BLaER1 treated with 17β-estradiol and CSF1 and Interleukin-3, amounts not matched to agents 10 nM and 100 nM (cell line): ENCODE data around the gene CLEC17A.
A peak's percentile ranks its signal among the peaks of the same experiment; 100 is the strongest.
"Not testable (repeated sequence)": the region's sequence is repeated elsewhere in the genome, so short reads cannot be mapped to it uniquely, and the experiment has no call there.

Experiments
- H3K27ac ChIP-seq, 11 experiments: shearing (Covaris generic); formaldehyde crosslinking; 2 replicates each; pipeline ENCODE4 v1.8.1; 2022
- H3K27me3 ChIP-seq, 11 experiments: shearing (Covaris generic); formaldehyde crosslinking; 2 replicates each; pipeline ENCODE4 v1.8.1; 2022
- H3K36me3 ChIP-seq, 11 experiments: shearing (Covaris generic); formaldehyde crosslinking; 2 replicates each; pipeline ENCODE4 v1.8.1; 2022
- H3K4me1 ChIP-seq, 10 experiments: shearing (Covaris generic); formaldehyde crosslinking; 2 replicates each; pipeline ENCODE4 v1.8.1; 2022
- H3K4me2 ChIP-seq, 11 experiments: shearing (Covaris generic); formaldehyde crosslinking; 2 replicates each; pipeline ENCODE4 v1.8.1; 2022
- H3K4me3 ChIP-seq, 10 experiments: shearing (Covaris generic); formaldehyde crosslinking; 2 replicates each; pipeline ENCODE4 v1.8.1; 2022
- H3K9ac ChIP-seq, 11 experiments: shearing (Covaris generic); formaldehyde crosslinking; 2 replicates each; pipeline ENCODE4 v1.8.1; 2022
- H3K9me3 ChIP-seq, 11 experiments: shearing (Covaris generic); formaldehyde crosslinking; replicated peaks in 1 of 11; 2 replicates each; pipeline ENCODE4 v1.8.1; 2022
- H4K20me1 ChIP-seq, 11 experiments: shearing (Covaris generic); formaldehyde crosslinking; 2 replicates each; pipeline ENCODE4 v1.8.1; 2022
- Cebpa-rat ChIP-seq, 11 experiments: shearing (Covaris generic); IDR thresholded peaks; 2 replicates each; pipeline ENCODE4 v1.8.1; 2022

The CLEC17A gene

DNA sequence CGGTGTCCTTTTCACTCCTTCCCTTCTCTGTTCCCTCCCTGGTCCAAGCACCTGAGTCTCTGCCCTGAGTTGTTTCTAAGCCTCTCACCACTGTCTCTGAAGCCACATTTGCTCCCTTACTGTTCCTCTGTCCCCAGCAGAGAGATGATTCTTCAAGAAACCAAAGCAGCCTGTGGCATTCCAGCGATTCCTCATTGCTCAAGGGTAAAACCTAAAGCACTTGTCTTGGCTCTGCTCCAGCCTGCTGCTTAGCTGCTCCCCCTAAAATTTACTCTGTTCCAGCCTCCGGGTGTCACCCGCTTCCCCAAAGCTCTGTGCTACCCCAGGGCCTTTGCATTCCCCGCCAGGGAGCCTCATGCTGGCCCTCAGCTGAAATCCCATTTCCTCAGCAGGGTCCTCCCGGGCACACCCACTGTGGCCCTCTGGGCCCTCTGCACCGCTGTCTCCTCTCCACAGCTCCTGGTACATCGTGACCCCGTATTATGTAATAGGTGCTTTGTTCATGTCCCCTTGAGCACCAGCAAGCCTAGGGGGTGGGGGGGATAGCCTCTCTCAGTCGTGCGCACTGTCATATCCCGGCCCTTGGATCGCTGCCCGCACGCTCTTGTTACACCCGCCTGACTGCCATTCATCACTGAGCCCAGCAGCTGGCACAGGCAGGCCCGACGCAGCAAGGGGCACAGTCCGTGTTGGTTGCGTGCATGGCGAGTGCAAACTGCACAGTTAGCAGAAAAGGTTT lies 37.7 kb upstream of the CLEC17A start:
- H3K9me3 ChIP-seq = no peaks in the 10 kb centered on the region
- H3K4me2 ChIP-seq = peak overlapping the region; percentile 72 to 98 (median 93)
- peaks cover 9 to 28% (median 14%) of the 10 kb centered on the region in 11 experiments; a peak in 18 of 22 replicates for H3K36me3 ChIP-seq
- peak overlapping the region in 8 of 11 experiments; percentile 2 to 73 (median 48); a peak in 13 of 22 replicates for H3K27ac ChIP-seq
- H3K27me3 ChIP-seq = no peaks in the 10 kb centered on the region
- TF ChIP-seq Cebpa-rat (IDR thresholded peaks at IDR 0.05) = no peak
- peaks cover 28 to 68% (median 57%) of the 10 kb centered on the region in 11 experiments; a peak in 20 of 22 replicates for H4K20me1 ChIP-seq
- peak overlapping the region in 9 of 11 experiments; percentile 9 to 70 (median 54); a peak in 15 of 22 replicates for H3K9ac ChIP-seq
- H3K4me1 ChIP-seq = peaks cover 53 to 93% (median 78%) of the 10 kb centered on the region in 10 experiments
- H3K4me3 ChIP-seq = peak overlapping the region in 9 of 10 experiments; percentile 13 to 51 (median 28); a peak in 7 of 20 replicates

- peak overlapping the region in 10 of 11 experiments; percentile 9 to 70 (median 47); a peak in 17 of 22 replicates for H3K9ac ChIP-seq
- H3K4me3 ChIP-seq = peak overlapping the region in 9 of 10 experiments; percentile 13 to 51 (median 28); a peak in 9 of 20 replicates
- no peaks in the 10 kb centered on the region for H3K27me3 ChIP-seq
- peaks cover 9 to 28% (median 14%) of the 10 kb centered on the region in 11 experiments; a peak in 18 of 22 replicates for H3K36me3 ChIP-seq
- peaks cover 58 to 94% (median 83%) of the 10 kb centered on the region in 10 experiments for H3K4me1 ChIP-seq
- peaks cover 32 to 74% (median 56%) of the 10 kb centered on the region in 11 experiments; a peak in 20 of 22 replicates for H4K20me1 ChIP-seq
- H3K27ac ChIP-seq = peak overlapping the region in 8 of 11 experiments; percentile 2 to 73 (median 48); a peak in 15 of 22 replicates
- H3K9me3 ChIP-seq = no peaks in the 10 kb centered on the region
- peak overlapping the region; percentile 72 to 98 (median 93) for H3K4me2 ChIP-seq
- no peak for TF ChIP-seq Cebpa-rat (IDR thresholded peaks at IDR 0.05)
Observed at GRCh38 chr19:14545716-14546082, 37.2 kb upstream of the CLEC17A start.

DNA sequence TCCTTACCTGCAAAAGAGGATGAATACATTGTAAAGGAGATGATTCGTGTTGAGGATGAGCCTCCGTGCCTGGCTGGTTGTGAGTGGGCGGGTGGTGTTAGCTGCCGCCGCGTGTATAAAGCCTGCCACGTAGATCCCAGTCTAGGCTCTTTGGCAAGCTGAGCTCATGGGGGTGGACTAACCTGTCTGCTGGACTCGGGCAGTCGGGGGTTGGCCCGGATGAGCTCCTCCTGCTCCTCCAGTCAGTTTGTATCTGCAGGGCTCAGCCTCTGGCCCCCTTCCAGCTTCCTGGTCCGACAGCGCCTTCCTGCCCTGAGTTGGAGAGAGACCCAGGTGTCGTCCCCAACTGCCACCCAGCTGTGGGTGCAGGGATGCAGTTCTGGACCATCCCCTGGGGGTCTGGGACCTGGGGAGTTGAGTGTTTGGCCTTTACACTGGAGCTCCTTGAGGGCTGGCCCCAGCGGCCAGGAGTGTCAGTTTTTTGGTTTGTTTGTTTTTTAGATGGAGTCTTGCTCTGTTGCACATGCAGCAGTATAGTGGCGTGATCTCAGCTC lies 32.6 kb upstream of the CLEC17A start:
- Histone ChIP-seq H3K4me1 (peaks cover 60 to 97% (median 90%) of the 10 kb centered on the region in 10 experiments), H3K27ac (peak overlapping the region in 9 of 11 experiments; percentile 16 to 84 (median 72); a peak in 18 of 22 replicates), H3K36me3 (peaks cover 10 to 31% (median 15%) of the 10 kb centered on the region in 11 experiments; a peak in 18 of 22 replicates), H3K9me3 (no peaks in the 10 kb centered on the region), H3K9ac (peak overlapping the region; percentile 24 to 74 (median 67); a peak in 19 of 22 replicates), H4K20me1 (peaks cover 23 to 68% (median 51%) of the 10 kb centered on the region in 11 experiments; a peak in 20 of 22 replicates), H3K4me3 (peak overlapping the region in 3 of 10 experiments; percentile 17 to 47 (median 18); a peak in 3 of 20 replicates), H3K27me3 (no peaks in the 10 kb centered on the region), H3K4me2 (peak overlapping the region; percentile 77 to 93 (median 88))
- TF ChIP-seq Cebpa-rat (IDR thresholded peaks at IDR 0.05) = no peak

- Histone ChIP-seq H3K27ac (peak overlapping the region in 10 of 11 experiments; percentile 57 to 84 (median 73); a peak in 19 of 22 replicates), H3K4me2 (peak overlapping the region; percentile 77 to 93 (median 88)), H4K20me1 (peaks cover 21 to 68% (median 49%) of the 10 kb centered on the region in 11 experiments; a peak in 19 of 22 replicates)
Observed at GRCh38 chr19:14551134-14552005, 31.5 kb upstream of the CLEC17A start.

DNA sequence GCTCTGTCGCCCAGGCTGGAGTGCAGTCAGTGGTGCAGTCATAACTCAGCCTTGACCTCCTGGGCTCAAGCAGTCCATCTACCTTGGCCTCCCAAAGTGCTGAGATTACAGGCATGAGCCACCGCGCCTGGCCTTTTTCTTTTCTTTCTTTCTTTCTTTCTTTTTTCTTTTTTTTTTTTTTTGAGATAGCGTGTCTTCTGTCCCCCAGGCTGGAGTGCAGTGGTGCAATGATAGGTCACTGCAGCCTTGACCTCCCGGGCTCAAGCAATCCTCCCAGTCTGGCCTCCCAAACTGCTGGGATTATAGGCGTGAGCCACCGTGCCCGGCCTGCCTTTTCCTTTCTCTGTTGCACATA lies 30.9 kb upstream of the CLEC17A start:
- Histone ChIP-seq H4K20me1 (peaks cover 16 to 68% (median 50%) of the 10 kb centered on the region in 11 experiments; a peak in 16 of 22 replicates), H3K27ac (peak overlapping the region in 9 of 11 experiments; percentile 49 to 81 (median 65); a peak in 19 of 22 replicates), H3K4me1 (peaks cover 57 to 97% (median 88%) of the 10 kb centered on the region in 10 experiments), H3K36me3 (peaks cover 10 to 31% (median 15%) of the 10 kb centered on the region in 11 experiments; a peak in 18 of 22 replicates), H3K9ac (peak overlapping the region in 9 of 11 experiments; percentile 44 to 73 (median 59); a peak in 15 of 22 replicates), H3K4me3 (peak overlapping the region in 1 of 10 experiments; percentile 48; a peak in 1 of 20 replicates), H3K4me2 (peak overlapping the region; percentile 77 to 93 (median 88))
- not testable (repeated sequence) for H3K9me3 ChIP-seq, H3K27me3 ChIP-seq

More at GRCh38 chr19:14551134-14552005, 31.5 kb upstream of the CLEC17A start:
- H3K36me3 ChIP-seq = peaks cover 10 to 31% (median 15%) of the 10 kb centered on the region in 11 experiments; a peak in 18 of 22 replicates
- H3K9me3 ChIP-seq, H3K27me3 ChIP-seq: not testable (repeated sequence)
- peaks cover 51 to 97% (median 88%) of the 10 kb centered on the region in 10 experiments for H3K4me1 ChIP-seq
- peak overlapping the region in 2 of 10 experiments; percentile 22 to 47; a peak in 4 of 20 replicates for H3K4me3 ChIP-seq
- peak overlapping the region; percentile 53 to 74 (median 67); a peak in 19 of 22 replicates for H3K9ac ChIP-seq

GRCh38 chr19:14553042-14553938 lies 29.6 kb upstream of the CLEC17A start:
- H3K9ac ChIP-seq = peak overlapping the region in 9 of 11 experiments; percentile 32 to 73 (median 59); a peak in 15 of 22 replicates
- no peaks in the 10 kb centered on the region for H3K27me3 ChIP-seq
- TF ChIP-seq Cebpa-rat (IDR thresholded peaks at IDR 0.05) = no peak
- peaks cover 10 to 29% (median 15%) of the 10 kb centered on the region in 11 experiments; a peak in 18 of 22 replicates for H3K36me3 ChIP-seq
- peak overlapping the region; percentile 53 to 93 (median 88) for H3K4me2 ChIP-seq
- peaks cover 63 to 95% (median 86%) of the 10 kb centered on the region in 10 experiments for H3K4me1 ChIP-seq
- no peaks in the 10 kb centered on the region for H3K9me3 ChIP-seq
- H4K20me1 ChIP-seq = peaks cover 18 to 71% (median 49%) of the 10 kb centered on the region in 11 experiments; a peak in 18 of 22 replicates
- no peak overlapping the region for H3K4me3 ChIP-seq
- peak overlapping the region in 9 of 11 experiments; percentile 37 to 81 (median 65); a peak in 17 of 22 replicates for H3K27ac ChIP-seq

GRCh38 chr19:14553939-14554243 lies 29.0 kb upstream of the CLEC17A start:
- Histone ChIP-seq H3K4me2 (peak overlapping the region; percentile 53 to 93 (median 88); a peak in 19 of 22 replicates), H3K36me3 (peaks cover 5 to 23% (median 11%) of the 10 kb centered on the region in 11 experiments; a peak in 17 of 22 replicates), H3K27ac (peak overlapping the region in 9 of 11 experiments; percentile 22 to 81 (median 65); a peak in 16 of 22 replicates), H3K4me3 (no peak overlapping the region), H3K9ac (peak overlapping the region in 9 of 11 experiments; percentile 32 to 73 (median 58); a peak in 14 of 22 replicates), H4K20me1 (peaks cover 20 to 77% (median 53%) of the 10 kb centered on the region in 11 experiments; a peak in 18 of 22 replicates), H3K27me3 (no peaks in the 10 kb centered on the region), H3K9me3 (no peaks in the 10 kb centered on the region), H3K4me1 (peaks cover 69 to 98% (median 88%) of the 10 kb centered on the region in 10 experiments)
- TF ChIP-seq Cebpa-rat (IDR thresholded peaks at IDR 0.05) = no peak
